Activated CD4-positive, CD25-positive, alpha-beta regulatory T cell treated with anti-CD3 and anti-CD28 coated beads, Interleukin-2, amount 50 U/mL, for 24 hours (primary cell): ENCODE measurements around the gene GUCA2A.

Experiments
- ATAC-seq, 2 donors: fragments of 150-1000 bp; cut with Tn5 transposase; one replicate each; pipeline ENCODE4 v1.10.0; 2021; ENCODE audit warnings: mild to moderate bottlenecking in 1 of 2, moderate library complexity in 1 of 2

GUCA2A gene

DNA sequence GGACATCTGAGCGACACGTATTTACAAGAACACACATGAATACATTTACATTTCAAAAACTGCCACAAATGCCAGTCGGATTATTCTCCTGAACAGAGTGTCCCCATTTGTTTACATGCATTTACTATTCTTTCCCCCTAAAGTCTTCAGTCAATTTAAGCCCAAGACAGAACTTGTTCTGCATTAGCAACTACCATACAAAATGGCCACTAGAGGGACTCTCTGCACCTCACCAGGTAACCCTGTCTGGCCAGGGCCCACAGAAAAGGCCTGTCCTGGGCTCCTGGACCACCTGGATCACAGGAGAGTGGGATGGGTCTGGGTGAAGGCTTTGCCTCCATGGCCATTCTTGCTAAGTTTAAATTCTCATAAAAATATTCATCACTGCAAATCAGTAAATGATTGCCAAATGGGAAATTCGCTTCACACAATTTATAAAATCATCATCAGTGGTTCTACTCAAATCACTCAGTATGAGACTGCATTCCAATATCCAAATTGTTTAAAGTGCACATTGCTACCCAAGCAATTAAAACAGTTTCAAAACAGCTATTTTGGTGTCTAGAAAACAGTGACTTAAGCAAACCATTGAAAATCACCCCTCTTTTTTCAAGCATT is 12.5 kb upstream of the GUCA2A start:
- ATAC-seq = peak; percentile 41 to 63

GRCh38 chr1:42175314-42176054 is 10.9 kb upstream of the GUCA2A start:
- no peak for ATAC-seq

GRCh38 chr1:42173961-42174735 is 9.6 kb upstream of the GUCA2A start:
- no peak for ATAC-seq

GRCh38 chr1:42173155-42173933 is 8.8 kb upstream of the GUCA2A start:
- ATAC-seq = peak; percentile 51 to 59

- no peak for ATAC-seq
Observed at GRCh38 chr1:42172381-42173133, 8.0 kb upstream of the GUCA2A start.

GRCh38 chr1:42171679-42172266 is 7.2 kb upstream of the GUCA2A start:
- no peak for ATAC-seq

GRCh38 chr1:42170779-42171621 is 6.5 kb upstream of the GUCA2A start:
- ATAC-seq = no peak

DNA sequence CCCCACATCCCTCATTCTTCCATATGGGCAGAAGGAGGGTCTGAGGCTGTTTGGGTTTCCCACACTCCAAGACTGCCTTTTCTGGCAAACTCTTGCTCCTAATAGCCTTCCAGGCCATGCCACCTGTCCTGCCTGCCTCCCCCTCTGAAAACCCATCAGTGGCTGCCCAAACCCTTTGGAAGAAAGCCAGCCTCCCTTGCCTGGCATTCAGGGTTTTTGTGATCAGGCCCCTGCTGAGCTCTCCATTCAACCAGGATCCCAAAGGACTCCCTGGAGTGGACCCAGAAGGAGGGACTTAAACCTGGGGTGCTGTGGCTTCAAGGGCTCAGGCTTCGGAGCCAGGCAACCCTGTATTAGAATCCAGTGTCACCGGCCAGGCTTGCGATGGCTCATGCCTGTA is 4.2 kb upstream of the GUCA2A start:
- ATAC-seq = no peak

- no peak for ATAC-seq
Observed at GRCh38 chr1:42168391-42168670, 3.8 kb upstream of the GUCA2A start.

GRCh38 chr1:42167611-42168390 is 3.3 kb upstream of the GUCA2A start:
- ATAC-seq = no peak

DNA sequence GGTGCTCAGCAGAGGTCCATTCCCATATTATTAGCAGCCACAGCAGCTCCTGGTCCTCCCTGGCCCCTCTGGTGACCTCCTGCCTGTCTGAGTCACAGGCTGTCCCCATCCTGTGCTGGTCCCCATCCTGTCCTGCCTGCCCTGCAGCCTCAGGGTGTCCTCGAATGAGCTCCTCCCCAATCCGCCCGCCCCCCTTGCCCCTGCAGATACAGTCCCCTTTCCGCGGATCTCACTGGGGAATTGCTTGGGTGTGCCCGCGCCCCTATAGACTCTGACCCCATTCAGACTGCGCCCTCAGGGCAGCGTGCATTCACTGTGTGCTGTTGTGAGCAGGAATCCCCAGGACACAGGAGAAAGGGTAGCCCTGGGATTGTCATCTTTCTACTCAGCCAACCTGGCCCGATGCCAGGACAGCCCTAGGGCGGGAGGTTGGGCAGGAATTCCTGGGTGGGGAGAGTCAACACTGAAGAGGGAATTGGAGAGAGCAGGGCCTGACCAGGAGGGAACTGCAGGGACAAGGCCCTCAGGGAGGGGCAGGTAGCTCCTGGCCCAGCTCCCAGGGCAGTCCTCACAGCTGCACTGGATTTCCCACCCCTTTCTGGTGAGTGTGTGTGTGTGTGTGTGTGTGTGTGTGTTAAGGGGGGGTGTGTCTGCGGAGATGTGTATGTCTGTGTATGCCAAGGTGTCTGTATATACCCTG is 1.1 kb upstream of the GUCA2A start:
- ATAC-seq = no peak

- no peak for ATAC-seq
Observed at GRCh38 chr1:42163536-42164503, 725 bp downstream of the GUCA2A start.

DNA sequence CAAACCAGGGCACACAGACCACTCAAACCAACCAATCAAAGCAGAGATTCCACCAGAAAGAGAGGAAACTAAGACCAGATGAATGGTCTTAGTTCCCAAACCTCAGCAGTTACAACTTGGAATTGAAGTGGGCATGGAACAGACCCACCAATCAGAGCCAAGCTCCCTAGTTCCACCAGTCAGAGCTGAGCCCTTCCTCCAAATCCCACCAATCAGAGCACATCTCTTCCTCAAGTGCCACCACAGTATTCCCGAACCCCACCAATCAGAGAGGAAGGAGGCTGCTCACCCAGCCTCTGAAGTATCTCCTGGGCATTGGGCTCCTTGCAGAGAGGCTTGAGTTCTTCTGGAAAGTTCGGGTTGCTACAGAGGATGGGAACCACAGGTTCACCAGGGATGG is 1.4 kb downstream of the GUCA2A start:
- ATAC-seq = no peak

DNA sequence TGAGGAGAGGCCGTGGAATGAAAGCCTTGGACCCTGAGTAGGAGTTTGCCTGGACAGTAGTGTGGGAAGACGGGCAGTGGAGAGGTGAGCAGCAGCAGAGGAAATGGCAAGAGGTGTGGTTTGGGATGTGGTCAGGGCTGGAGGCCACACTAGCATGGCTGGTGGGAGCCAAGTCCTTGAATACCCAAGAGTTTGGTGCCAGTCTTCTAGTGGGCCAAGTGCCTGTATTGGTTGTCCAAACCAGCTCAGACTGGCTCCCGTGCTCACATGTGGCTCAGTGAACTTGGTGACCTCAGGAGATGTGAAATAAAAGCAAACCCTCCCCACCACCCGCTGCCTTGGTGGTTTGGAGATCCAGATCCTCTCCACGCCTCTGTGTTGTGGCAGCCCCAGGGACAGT is 2.4 kb downstream of the GUCA2A start:
- no peak for ATAC-seq

DNA sequence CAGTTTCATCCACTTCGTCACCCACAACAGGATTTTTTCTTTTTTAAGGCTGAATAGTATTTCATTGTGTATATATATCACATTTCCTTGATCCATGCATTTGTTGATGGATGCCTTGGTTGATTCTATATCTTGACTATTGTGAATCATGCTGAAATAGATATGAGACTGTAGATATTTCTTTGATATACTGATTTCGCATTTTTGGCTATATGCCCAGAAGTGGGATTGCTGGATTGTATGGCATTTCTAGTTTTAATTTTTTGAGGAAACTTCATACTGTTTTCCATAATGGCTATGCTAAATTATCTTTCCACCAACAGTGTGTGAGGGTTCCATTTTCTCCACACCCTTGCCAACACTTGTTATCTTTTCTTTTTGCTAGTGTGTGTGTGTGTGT is 6.4 kb downstream of the GUCA2A start:
- no peak for ATAC-seq

GRCh38 chr1:42157667-42158066 is 6.9 kb downstream of the GUCA2A start:
- ATAC-seq = peak in 1 of 2 donors; percentile 38

DNA sequence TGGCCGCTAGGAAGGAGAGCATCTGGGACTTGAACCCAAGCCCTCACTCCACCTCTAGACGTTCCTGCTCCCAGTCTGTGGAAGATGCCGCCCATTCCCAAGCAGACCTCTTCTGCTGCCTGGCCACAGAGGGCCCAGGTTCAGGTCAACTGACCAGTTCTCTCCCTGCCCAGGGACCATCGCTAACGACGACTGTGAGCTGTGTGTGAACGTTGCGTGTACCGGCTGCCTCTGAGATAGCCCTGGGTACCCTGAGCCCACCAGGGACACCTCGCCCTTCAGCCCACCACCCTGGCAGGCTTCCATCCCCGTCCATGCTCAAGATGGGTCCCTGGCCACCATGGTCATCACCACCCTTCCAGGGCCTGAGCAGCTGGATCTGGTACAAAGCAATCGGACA is 9.2 kb downstream of the GUCA2A start:
- ATAC-seq = no peak

GRCh38 chr1:42154685-42155084 is 9.9 kb downstream of the GUCA2A start:
- no peak for ATAC-seq
